Measurements from ENCODE around the gene PAQR5. TPM values are rescaled to one million over a fixed set of nuclear protein-coding genes. Genes with fewer than 3 reads are reported as not detected.
"Not testable (repeated sequence)": the region's sequence is repeated elsewhere in the genome, so short reads cannot be mapped to it uniquely, and the experiment has no call there.

The PAQR5 gene
- total RNA-seq, 2 donors from 2014 or later: 6.5 to 11.5 TPM

- intact Hi-C loops (cut with DNase I): no loop called here
- TF ChIP-seq, protein P1, sequence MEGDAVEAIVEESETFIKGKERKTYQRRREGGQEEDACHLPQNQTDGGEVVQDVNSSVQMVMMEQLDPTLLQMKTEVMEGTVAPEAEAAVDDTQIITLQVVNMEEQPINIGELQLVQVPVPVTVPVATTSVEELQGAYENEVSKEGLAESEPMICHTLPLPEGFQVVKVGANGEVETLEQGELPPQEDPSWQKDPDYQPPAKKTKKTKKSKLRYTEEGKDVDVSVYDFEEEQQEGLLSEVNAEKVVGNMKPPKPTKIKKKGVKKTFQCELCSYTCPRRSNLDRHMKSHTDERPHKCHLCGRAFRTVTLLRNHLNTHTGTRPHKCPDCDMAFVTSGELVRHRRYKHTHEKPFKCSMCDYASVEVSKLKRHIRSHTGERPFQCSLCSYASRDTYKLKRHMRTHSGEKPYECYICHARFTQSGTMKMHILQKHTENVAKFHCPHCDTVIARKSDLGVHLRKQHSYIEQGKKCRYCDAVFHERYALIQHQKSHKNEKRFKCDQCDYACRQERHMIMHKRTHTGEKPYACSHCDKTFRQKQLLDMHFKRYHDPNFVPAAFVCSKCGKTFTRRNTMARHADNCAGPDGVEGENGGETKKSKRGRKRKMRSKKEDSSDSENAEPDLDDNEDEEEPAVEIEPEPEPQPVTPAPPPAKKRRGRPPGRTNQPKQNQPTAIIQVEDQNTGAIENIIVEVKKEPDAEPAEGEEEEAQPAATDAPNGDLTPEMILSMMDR (IDR thresholded peaks at IDR 0.05): no peak
- TF ChIP-seq POLR2A (IDR thresholded peaks at IDR 0.05): no peak
- H3K36me3 ChIP-seq (replicated peaks in 1 of 2; ENCODE audit: insufficient read depth in 1 of 2, low read depth in 2 of 2): no peaks in the 10 kb centered on the region
- no peak overlapping the region for H3K4me3 ChIP-seq
- H3K27me3 ChIP-seq: no peaks in the 10 kb centered on the region
- no peaks in the 10 kb centered on the region for H3K9me3 ChIP-seq
- H3K27ac ChIP-seq: no peak overlapping the region
- no peak for ATAC-seq
- no peak for DNase-seq
- peaks cover 6% of the 10 kb centered on the region for H3K4me1 ChIP-seq
- 86 to 100% methylated on average over 2 to 10 of the region's 10 CpGs for WGBS, 2 donors
Observed at GRCh38 chr15:69380726-69381105, 82.0 kb downstream of the PAQR5 start.

GRCh38 chr15:69382176-69382575, 83.5 kb downstream of the PAQR5 start:
- H3K4me1 ChIP-seq; H3K27me3 ChIP-seq; H3K36me3 ChIP-seq (replicated peaks in 1 of 2; ENCODE audit: insufficient read depth in 1 of 2, low read depth in 2 of 2); H3K9me3 ChIP-seq; ATAC-seq; H3K27ac ChIP-seq; intact Hi-C loops (cut with DNase I); DNase-seq; H3K4me3 ChIP-seq: not testable (repeated sequence)
- 94% methylated on average over 10 of the region's 10 CpGs for WGBS, 2 donors

DNA sequence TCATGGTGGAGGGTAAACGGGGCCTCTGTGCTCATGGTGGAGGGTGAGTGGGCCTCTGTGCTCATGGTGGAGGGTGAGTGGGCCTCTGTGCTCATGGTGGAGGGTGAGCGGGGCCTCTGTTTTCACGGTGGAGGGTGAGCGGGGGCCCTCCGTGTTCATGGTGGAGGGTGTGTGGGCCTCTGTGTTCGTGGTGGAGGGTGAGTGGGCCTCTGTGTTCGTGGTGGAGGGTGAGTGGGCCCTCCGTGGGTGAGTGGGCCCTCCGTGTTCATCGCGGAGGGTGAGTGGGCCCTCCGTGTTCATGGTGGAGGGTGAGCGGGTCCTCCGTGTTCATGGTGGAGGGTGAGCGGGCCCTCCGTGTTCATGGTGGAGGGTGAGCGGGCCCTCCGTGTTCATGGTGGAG, 85.4 kb downstream of the PAQR5 start:
- DNase-seq; H3K9me3 ChIP-seq; H3K36me3 ChIP-seq (replicated peaks in 1 of 2; ENCODE audit: insufficient read depth in 1 of 2, low read depth in 2 of 2); H3K27ac ChIP-seq; H3K4me1 ChIP-seq; H3K27me3 ChIP-seq; H3K4me3 ChIP-seq; intact Hi-C loops (cut with DNase I); ATAC-seq: not testable (repeated sequence)
- WGBS, 2 donors: 89 to 96% methylated on average over 4 to 6 of the region's 18 CpGs

- H3K4me1 ChIP-seq: peaks cover 9% of the 10 kb centered on the region
- no peaks in the 10 kb centered on the region for H3K9me3 ChIP-seq
- H3K27ac ChIP-seq: no peak overlapping the region
- H3K27me3 ChIP-seq: no peaks in the 10 kb centered on the region
- H3K4me3 ChIP-seq: no peak overlapping the region
- H3K36me3 ChIP-seq (replicated peaks in 1 of 2; ENCODE audit: insufficient read depth in 1 of 2, low read depth in 2 of 2): no peaks in the 10 kb centered on the region
- intact Hi-C loops (cut with DNase I): no loop called here
- ATAC-seq (no peak), DNase-seq (no peak)
- 86 to 88% methylated on average over 11 to 12 of the region's 12 CpGs for WGBS, 2 donors
- TF ChIP-seq, protein P1 (IDR thresholded peaks at IDR 0.05): no peak
- TF ChIP-seq POLR2A (IDR thresholded peaks at IDR 0.05): no peak
Observed at GRCh38 chr15:69384626-69385598, 86.2 kb downstream of the PAQR5 start.

- no peaks in the 10 kb centered on the region for H3K36me3 ChIP-seq (replicated peaks in 1 of 2; ENCODE audit: insufficient read depth in 1 of 2, low read depth in 2 of 2)
- 89 to 99% methylated on average over 2 of the region's 2 CpGs for WGBS, 2 donors
- intact Hi-C loops (cut with DNase I): no loop called here
- no peak for ATAC-seq
- no peaks in the 10 kb centered on the region for H3K27me3 ChIP-seq
- H3K27ac ChIP-seq: no peak overlapping the region
- H3K4me1 ChIP-seq: peaks cover 11% of the 10 kb centered on the region
- no peak for DNase-seq
- H3K4me3 ChIP-seq: no peak overlapping the region
- no peak for TF ChIP-seq POLR2A (IDR thresholded peaks at IDR 0.05)
- TF ChIP-seq, protein P1 (IDR thresholded peaks at IDR 0.05): no peak
- no peaks in the 10 kb centered on the region for H3K9me3 ChIP-seq
Observed at GRCh38 chr15:69385831-69386230, 87.1 kb downstream of the PAQR5 start.

Measured in body of pancreas (tissue), 4 donors.